K562 (cell line): ENCODE measurements around the gene LDLRAD1. TPM values are rescaled to one million over a fixed set of nuclear protein-coding genes. Genes with fewer than 3 reads are reported as not detected.

Experiments
- ARID1B ChIP-seq: fragments of 450-650 bp; IDR thresholded peaks from 2 replicates; pipeline ENCODE4 v1.6.1; 2016; ENCODE audit warnings: antibody characterized with exemption, mild to moderate bottlenecking, inconsistent platforms
- C11orf30 ChIP-seq: fragments of 450-650 bp; IDR thresholded peaks from 2 replicates; pipeline ENCODE4 v1.6.1; 2016; ENCODE audit warnings: low read depth, mild to moderate bottlenecking
- CBFB ChIP-seq: sonication (generic); formaldehyde crosslinking; IDR thresholded peaks from 2 replicates; pipeline ENCODE4 v1.4.0; 2020; ENCODE audit warnings: mild to moderate bottlenecking, missing genetic modification reagents
- CEBPG ChIP-seq, 3 experiments: fragments of 200-800 bp in 1 of 3; sonication (Bioruptor generic) in 1 of 3; sonication (generic) in 1 of 3; formaldehyde crosslinking in 1 of 3; IDR thresholded peaks in 2 of 3; conservative IDR thresholded peaks in 1 of 3; 2 replicates each; pipeline versions ENCODE4 v1.6.1 to v1.8.0; 2016 to 2022; ENCODE audit warnings: missing compliant biosample characterization in 2 of 3, missing genetic modification characterization in 2 of 3, mild to moderate bottlenecking in 1 of 3, missing genetic modification reagents in 1 of 3
- CHD2 ChIP-seq: IDR thresholded peaks from 2 replicates; pipeline ENCODE4 v1.6.1; 2011; ENCODE audit warnings: low read depth, low read length
- ETV5 ChIP-seq: sonication (generic); formaldehyde crosslinking; IDR thresholded peaks from 2 replicates; pipeline ENCODE4 v1.4.0; 2020; ENCODE audit warnings: low read depth, mild to moderate bottlenecking, missing genetic modification reagents
- HCFC1 ChIP-seq: IDR thresholded peaks from 2 replicates; pipeline ENCODE4 v1.6.1; 2012; ENCODE audit warnings: low read depth, low read length, improper control_type of control experiment
- SPI1 ChIP-seq: IDR thresholded peaks from 2 replicates; pipeline ENCODE4 v1.6.1; 2011; ENCODE audit warnings: low read depth, low read length, control low read depth, borderline replicate concordance
- TAF15 ChIP-seq: fragments of 200-400 bp; formaldehyde crosslinking; IDR thresholded peaks from 2 replicates; pipeline ENCODE4 v1.6.1; 2017; ENCODE audit warnings: mild to moderate bottlenecking, low read depth, low read length, moderate library complexity
- ZBTB49 ChIP-seq: sonication (generic); formaldehyde crosslinking; IDR thresholded peaks from 2 replicates; pipeline ENCODE4 v1.8.0; 2022; ENCODE audit warnings: missing genetic modification reagents, mild to moderate bottlenecking, borderline replicate concordance
- ZNF165 ChIP-seq: fragments of 250-450 bp; sonication (Bioruptor Pico); IDR thresholded peaks from 2 replicates; pipeline ENCODE4 v1.4.0; 2020; ENCODE audit warnings: borderline replicate concordance
- ZNF224 ChIP-seq: sonication (generic); formaldehyde crosslinking; IDR thresholded peaks from 2 replicates; pipeline ENCODE4 v1.8.0; 2022; ENCODE audit warnings: mild to moderate bottlenecking, missing genetic modification reagents
- ZNF407 ChIP-seq: fragments of 450-650 bp; IDR thresholded peaks from 2 replicates; pipeline ENCODE4 v1.6.1; 2016; ENCODE audit warnings: low read depth
- ZNF830 ChIP-seq: fragments of 250-450 bp; sonication (Bioruptor Pico); IDR thresholded peaks from 2 replicates; pipeline ENCODE4 v1.5.0; 2021; ENCODE audit warnings: mild to moderate bottlenecking
- polyA plus RNA-seq, 8 experiments: library from polyadenylated mRNA; depleted of rRNA in 4 of 8; stranded (reverse) in 5 of 8; unstranded in 3 of 8; fragments of >200 nt; fragmentation: Nextera tagmentation in 2 of 8; fragmentation: Illumina TruSeq in 1 of 8; extraction: Ambion mirVana in 2 of 8; extraction: Trizol in 1 of 8; gene quantifications; 2 replicates each; pipeline versions ENCODE4 v1.2.1 to v1.2.3, GENCODE V29; 2011 to 2014; ENCODE audit warnings: inconsistent platforms in 1 of 8, missing spikeins in 1 of 8
- total RNA-seq, 7 experiments: library from RNA; depleted of rRNA in 6 of 7; stranded (reverse); fragments of >200 nt in 6 of 7; fragmentation: Illumina TruSeq in 2 of 7; extraction: Trizol in 2 of 7; gene quantifications; 2 replicates each; pipeline versions ENCODE4 v1.2.1 to v1.2.3, GENCODE V29; 2011 to 2021; ENCODE audit warnings: low replicate concordance in 1 of 7
- TF ChIP-seq, protein P1 (sequence below), 3 experiments: IDR thresholded peaks in 2 of 3; conservative IDR thresholded peaks in 1 of 3; 2 replicates each; pipeline ENCODE4 v1.5.1; 2011 to 2012; ENCODE audit warnings: low read length in 3 of 3, mild to moderate bottlenecking in 3 of 3, control low read depth in 2 of 3, improper control_type of control experiment in 1 of 3, inconsistent platforms in 1 of 3, low read depth in 1 of 3, mixed read lengths in 1 of 3, moderate library complexity in 1 of 3; ENCODE audit not compliant: insufficient read depth in 2 of 3

The LDLRAD1 gene
- total and polyA plus RNA-seq, 9 of the 15 experiments (the other 6 are each of a cell fraction or from before 2014, with no cell fraction given), result not detected

GRCh38 chr1:53992085-53992874 lies 25.7 kb downstream of the LDLRAD1 start (continued):
- TF ChIP-seq TAF15 (no peak), HCFC1 (no peak), ZNF830 (no peak), SPI1 (no peak), ZBTB49 (no peak), ZNF165 (CRISPR knock-in tag) (no peak), ETV5 (CRISPR knock-in tag) (no peak), C11orf30 (no peak), CHD2 (no peak), ARID1B (no peak), ZNF224 (no peak), CBFB (no peak), CEBPG (CRISPR knock-in tag; IDR thresholded peaks at IDR 0.05) (no peak), CEBPG (tag; conservative IDR thresholded peaks at IDR 0.05 in 1 of 2, IDR thresholded peaks at IDR 0.05 in 1 of 2) (no peak), ZNF407 (no peak)
- TF ChIP-seq, protein P1, sequence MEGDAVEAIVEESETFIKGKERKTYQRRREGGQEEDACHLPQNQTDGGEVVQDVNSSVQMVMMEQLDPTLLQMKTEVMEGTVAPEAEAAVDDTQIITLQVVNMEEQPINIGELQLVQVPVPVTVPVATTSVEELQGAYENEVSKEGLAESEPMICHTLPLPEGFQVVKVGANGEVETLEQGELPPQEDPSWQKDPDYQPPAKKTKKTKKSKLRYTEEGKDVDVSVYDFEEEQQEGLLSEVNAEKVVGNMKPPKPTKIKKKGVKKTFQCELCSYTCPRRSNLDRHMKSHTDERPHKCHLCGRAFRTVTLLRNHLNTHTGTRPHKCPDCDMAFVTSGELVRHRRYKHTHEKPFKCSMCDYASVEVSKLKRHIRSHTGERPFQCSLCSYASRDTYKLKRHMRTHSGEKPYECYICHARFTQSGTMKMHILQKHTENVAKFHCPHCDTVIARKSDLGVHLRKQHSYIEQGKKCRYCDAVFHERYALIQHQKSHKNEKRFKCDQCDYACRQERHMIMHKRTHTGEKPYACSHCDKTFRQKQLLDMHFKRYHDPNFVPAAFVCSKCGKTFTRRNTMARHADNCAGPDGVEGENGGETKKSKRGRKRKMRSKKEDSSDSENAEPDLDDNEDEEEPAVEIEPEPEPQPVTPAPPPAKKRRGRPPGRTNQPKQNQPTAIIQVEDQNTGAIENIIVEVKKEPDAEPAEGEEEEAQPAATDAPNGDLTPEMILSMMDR (IDR thresholded peaks at IDR 0.05 in 2 of 3, conservative IDR thresholded peaks at IDR 0.05 in 1 of 3; ENCODE audit: insufficient read depth in 2 of 3, low read depth in 1 of 3, low read length in 3 of 3), result peak; percentile 41 to 51 (median 49)
